PFSK-1 (cell line): Measurements from ENCODE around the gene RHNO1.

ENCODE experiments used
- FOXP2 ChIP-seq: optimal IDR thresholded peaks from 2 replicates; pipeline ENCODE3; 2011; ENCODE audit warnings: borderline replicate concordance, control low read depth, inconsistent platforms; ENCODE audit not compliant: insufficient read depth; ENCODE audit errors: extremely low read length, extremely low read depth
- POLR2AphosphoS5 ChIP-seq: IDR thresholded peaks from 2 replicates; pipeline ENCODE4 v1.6.1; 2012; ENCODE audit warnings: low read depth, mild to moderate bottlenecking, control low read depth, low read length, moderate library complexity
- SIN3A ChIP-seq: IDR thresholded peaks from 2 replicates; pipeline ENCODE4 v1.6.1; 2012; ENCODE audit warnings: mild to moderate bottlenecking, low read length, moderate library complexity, borderline replicate concordance; ENCODE audit not compliant: insufficient read depth
- TAF1 ChIP-seq: IDR thresholded peaks from 2 replicates; pipeline ENCODE4 v1.6.1; 2012; ENCODE audit warnings: low read length, control low read depth, borderline replicate concordance; ENCODE audit not compliant: insufficient read depth
- TF ChIP-seq, protein P1 (sequence below), 2 experiments: IDR thresholded peaks; 2 replicates each; pipeline versions ENCODE4 v1.6.1 to v1.8.0; 2011 to 2012; ENCODE audit warnings: low read depth in 2 of 2, low read length in 2 of 2, control low read depth in 1 of 2, inconsistent platforms in 1 of 2, mild to moderate bottlenecking in 1 of 2, moderate library complexity in 1 of 2; ENCODE audit not compliant: insufficient read depth in 1 of 2

The RHNO1 gene

DNA sequence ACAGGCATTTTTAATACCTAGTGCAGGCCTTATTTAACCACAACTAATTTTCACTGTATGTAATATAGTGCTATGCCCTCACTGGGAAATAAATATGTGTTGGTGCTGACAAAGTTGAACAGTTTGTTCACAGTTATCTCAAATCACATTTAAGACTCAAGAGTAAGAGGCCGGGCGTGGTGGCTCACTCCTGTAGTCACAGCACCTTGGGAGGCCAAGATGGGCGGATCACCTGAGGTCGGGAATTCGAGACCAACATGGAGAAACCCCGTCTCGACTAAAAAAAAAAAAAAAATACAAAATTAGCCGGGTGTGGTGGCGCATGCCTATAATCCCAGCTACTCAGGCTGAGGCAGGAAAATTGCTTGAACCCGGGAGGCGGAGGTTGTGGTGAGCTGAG lies 59.3 kb downstream of the RHNO1 start:
- TF ChIP-seq, protein P1, sequence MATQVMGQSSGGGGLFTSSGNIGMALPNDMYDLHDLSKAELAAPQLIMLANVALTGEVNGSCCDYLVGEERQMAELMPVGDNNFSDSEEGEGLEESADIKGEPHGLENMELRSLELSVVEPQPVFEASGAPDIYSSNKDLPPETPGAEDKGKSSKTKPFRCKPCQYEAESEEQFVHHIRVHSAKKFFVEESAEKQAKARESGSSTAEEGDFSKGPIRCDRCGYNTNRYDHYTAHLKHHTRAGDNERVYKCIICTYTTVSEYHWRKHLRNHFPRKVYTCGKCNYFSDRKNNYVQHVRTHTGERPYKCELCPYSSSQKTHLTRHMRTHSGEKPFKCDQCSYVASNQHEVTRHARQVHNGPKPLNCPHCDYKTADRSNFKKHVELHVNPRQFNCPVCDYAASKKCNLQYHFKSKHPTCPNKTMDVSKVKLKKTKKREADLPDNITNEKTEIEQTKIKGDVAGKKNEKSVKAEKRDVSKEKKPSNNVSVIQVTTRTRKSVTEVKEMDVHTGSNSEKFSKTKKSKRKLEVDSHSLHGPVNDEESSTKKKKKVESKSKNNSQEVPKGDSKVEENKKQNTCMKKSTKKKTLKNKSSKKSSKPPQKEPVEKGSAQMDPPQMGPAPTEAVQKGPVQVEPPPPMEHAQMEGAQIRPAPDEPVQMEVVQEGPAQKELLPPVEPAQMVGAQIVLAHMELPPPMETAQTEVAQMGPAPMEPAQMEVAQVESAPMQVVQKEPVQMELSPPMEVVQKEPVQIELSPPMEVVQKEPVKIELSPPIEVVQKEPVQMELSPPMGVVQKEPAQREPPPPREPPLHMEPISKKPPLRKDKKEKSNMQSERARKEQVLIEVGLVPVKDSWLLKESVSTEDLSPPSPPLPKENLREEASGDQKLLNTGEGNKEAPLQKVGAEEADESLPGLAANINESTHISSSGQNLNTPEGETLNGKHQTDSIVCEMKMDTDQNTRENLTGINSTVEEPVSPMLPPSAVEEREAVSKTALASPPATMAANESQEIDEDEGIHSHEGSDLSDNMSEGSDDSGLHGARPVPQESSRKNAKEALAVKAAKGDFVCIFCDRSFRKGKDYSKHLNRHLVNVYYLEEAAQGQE (IDR thresholded peaks at IDR 0.05; ENCODE audit: insufficient read depth in 1 of 2, low read depth in 2 of 2, low read length in 2 of 2), result no peak

DNA sequence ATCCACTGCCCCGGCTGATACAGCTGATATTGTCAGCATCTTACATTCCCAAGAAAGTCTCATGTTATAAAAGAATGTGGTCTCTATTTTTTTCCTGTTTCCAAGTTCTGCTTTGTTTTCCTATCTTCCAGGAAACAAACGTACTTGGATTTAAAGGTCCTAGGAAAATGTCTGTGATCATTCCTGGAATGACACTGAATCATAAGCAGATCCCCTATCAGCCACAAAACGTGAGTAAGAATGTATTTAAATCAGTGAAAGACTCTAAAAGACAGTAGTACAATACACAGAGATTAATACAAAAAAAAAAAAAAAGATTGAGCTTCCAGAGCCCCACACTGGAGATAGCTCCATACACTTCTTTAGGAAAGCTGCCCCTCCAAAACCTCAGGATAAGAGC lies 60.5 kb downstream of the RHNO1 start:
- TF ChIP-seq SIN3A (no peak), TAF1 (no peak), POLR2AphosphoS5 (no peak), FOXP2 (no peak)
- TF ChIP-seq, protein P1 (IDR thresholded peaks at IDR 0.05; ENCODE audit: insufficient read depth in 1 of 2, low read depth in 2 of 2, low read length in 2 of 2), result no peak
